Cerebellar cortex (tissue), 1 donor: Measurements from ENCODE around the gene COG6.

Source experiments
- DNase-seq: peaks from one replicate; pipeline ENCODE4 v3.0.0-alpha.2; 2015; ENCODE audit warnings: low spot score

COG6 gene

DNA sequence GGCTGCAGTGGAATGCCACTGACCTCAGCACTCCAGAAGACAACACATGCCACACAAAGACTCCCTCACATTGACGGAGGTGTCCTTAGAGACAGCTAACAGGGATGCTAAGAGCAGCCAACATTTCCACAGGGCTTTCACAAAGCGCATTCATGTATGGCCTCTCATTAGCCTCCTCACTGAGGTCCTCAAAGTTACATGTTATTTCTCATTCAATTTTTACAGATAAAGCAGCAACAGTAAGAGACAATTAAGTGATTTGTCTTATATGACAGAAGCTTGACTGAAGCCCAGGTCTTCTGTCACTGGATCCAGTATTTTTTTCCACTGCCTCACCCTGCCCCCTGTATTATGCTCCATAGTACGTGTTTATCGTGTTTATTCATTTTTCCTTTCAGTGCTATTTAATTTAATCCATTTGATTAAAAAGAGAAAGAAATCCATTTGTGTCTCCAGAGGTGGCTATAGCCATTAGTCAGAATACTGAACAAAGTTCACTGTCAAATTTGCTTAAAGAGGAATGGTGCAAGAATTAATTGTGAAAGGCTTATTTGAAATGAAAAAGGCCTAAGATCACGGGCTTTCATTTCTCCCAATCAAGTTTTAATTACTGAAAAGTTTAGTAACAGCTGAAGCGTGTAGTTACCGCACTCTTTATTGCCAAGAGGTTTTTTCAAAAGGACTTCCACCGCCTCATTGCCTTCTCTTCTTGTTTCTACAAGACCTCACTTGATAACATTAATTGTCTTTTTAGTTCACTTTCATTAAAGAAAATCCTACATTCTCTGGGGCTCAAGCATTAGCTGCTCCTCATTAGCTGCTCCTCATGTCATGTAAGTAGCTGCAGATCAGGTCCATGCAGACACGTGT lies 115.0 kb downstream of the COG6 start:
- DNase-seq, result no peak

DNA sequence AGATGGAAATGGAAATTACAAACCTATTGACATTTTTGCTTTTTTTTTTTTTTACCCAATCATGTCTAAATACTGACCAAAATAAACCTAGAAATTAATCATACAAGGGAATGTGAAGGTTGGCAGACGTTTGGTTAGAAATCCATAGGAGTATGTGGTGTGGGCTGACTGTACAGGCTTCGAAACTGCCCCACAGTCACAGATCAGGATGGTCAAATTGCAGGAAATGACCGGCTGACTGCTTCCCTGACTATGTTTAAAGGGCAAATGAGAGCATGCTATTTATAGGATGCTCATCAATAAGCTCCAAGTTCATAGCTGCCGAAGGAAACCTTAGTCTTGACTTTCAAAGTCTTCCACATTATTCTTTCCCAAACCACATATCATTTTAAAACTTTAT lies 118.4 kb downstream of the COG6 start:
- DNase-seq, result no peak

DNA sequence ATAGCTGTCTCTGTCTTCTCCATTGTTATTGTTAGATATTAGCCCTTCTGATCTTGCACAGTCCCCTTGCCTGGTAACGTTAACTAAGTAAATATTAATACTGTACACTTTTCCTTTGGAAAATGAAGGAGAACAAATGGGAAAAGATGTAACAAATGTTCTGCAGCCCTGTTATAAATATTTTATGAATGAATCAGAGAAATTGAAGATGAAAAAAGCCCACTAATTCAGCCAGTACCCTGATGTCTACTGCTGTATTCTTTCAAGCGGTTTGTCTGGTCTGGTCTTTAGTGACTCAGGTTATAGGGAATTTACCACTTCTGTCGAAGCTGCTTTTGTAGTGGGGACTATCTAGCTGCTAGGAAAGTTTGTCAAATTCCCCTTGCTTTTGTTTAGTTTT lies 121.0 kb downstream of the COG6 start:
- DNase-seq, result no peak

DNA sequence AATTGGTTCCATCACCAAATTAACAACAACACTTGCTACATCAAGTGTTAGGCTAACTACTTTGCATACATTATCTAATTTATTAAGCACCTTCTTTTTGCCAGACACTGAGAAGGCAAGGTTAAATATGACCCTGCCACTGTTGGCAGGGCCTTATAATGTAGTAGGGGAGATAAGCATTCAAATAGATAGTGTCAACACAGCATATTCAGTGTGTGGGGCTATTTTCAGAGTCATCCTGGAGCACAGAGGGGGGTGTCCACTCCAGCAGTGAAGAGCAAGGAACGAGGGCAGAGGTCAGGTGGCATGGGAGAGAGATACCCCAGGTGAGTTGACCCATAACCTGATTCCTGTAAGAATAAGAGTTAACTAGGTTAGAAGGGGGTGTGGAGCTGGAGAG lies 121.6 kb downstream of the COG6 start:
- DNase-seq, result no peak

DNA sequence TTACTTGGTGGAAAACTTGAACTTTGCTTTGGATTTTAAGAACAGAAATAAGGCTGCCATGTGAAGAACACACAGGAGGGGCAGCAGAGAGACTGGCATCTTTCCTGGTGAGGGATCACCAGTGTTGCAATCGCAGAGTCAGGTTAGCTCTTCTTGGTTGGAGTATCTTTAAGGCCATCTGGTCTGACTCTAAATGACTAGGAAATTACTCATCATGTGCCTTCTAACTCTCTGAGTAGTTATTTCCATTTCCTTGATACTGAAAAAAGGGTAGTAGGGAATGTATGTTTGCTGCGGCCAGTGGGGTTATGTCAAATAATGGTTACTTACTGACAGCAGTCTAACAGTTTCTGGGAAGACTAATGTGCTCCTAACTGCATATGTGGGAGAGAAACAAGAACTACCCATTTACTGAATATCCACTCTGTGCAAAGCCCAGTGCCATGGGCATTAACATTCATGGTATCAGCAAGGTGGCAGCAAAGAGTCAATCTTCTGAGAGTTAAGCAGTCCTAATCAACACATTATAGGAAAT lies 122.1 kb downstream of the COG6 start:
- no peak for DNase-seq

DNA sequence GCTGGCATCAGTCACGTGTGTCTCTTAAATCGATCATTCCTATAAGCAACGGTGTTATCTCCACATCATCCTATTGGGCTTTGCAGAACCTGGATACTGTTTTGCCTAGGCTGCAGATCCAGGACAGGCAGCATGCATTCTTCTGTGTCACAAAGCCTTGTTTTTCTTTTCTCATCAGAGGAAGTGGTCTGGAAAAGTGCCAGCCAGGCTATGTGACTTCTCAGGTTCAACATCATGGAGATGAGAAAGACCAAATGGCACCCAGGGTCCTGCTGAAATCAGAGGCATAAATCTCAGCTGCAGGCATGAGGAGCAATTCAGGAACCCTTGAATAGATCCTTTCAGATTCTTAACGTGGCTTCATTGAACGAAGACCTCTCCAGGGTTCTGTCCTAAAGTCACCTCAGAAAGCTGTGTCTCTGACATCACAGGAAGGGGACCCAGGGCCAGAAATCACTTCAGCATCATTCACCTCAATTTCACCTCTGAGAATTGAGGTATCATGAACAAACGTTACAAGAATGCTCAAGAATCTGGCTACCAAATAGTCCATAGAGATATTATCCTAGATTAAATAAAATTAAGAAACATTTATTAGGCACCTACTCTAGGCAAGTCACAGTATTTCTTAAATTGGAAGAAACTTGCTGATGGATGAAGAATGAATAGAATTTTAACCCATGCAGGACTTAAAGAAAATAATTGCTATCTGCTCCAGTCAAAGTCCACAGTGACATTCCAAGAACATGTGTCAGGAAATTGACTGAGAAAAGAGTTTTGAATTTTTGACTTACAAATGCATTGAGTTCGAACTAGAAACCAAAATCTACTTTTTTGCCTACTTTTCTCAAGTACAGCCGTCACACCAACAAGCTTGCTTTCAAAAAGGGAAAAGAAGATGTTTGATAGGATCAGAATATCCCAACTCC lies 124.1 kb downstream of the COG6 start:
- DNase-seq, result no peak

DNA sequence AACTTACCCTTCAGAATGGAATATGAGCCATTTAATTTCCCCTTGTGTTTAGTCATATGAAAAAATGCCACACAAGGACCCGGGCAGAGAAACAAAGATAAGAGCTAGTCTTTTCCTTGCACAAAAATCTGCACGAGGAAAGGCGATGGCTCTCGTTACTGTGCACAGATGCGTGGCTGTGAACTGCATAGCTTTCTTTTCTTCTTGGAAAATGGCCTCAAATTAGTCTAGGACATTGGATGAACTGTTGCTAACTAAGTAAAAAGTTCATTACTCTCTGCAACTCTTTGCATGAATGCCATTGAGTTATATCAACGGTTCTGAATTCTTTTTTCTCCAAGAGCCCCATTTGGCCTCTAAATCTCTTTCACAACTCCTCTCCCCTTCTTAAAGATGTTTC lies 125.2 kb downstream of the COG6 start:
- DNase-seq, result no peak

DNA sequence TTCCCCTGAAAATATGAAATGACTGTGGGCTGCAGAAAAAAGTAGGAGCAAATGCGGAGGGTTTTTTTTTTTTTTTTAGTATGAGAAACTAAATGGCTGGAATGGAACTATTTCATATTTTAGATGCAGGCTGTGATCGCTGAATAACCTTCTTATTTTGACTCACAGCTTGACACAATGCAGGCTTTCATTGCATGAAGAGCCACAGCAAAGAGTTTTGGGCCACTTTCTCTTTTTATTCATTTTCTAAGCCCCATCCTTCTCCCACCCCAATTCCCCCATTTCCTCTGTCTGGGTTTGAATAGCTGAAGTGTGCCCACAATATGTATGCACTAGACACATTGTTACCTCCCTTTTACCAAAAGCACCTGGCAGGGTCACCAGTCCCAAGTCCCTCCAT lies 125.9 kb downstream of the COG6 start:
- no peak for DNase-seq

DNA sequence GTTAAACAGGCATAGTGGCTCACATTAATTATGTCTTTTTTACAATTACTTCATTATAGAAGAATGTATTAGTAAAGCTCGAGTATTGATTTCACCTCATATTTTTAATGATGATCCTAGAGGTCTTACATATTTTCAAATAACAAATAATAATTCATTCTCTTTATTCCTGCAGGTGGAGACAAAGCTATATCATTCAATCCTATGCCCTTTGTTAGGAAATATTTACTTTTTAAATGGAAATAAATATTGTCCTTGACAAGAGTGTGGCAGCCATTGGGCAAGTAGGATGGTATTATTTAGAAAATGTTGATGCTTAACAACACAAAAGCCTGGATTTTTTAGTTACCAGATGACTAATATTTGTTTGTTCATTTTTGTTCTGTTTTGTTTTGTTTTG lies 127.6 kb downstream of the COG6 start:
- no peak for DNase-seq

DNA sequence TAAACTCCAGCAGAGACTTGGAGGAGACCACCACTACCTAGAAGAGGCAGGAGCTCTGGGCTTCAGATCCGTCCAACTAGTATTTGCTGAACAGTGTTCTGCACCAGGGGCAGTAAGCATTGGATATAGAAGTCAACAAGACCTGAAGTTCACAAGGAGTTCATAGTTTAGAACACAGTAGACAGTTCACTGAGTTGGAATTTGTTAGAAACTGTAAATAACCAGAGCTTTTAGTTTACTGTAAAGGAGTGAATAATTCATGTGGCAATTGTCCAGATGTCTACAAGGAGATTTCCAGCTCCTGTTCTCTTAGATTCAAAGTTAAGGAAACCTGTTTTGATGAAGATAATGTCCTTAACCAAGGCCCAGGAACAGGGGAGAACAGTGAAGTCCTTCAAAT lies 128.9 kb downstream of the COG6 start:
- no peak for DNase-seq

DNA sequence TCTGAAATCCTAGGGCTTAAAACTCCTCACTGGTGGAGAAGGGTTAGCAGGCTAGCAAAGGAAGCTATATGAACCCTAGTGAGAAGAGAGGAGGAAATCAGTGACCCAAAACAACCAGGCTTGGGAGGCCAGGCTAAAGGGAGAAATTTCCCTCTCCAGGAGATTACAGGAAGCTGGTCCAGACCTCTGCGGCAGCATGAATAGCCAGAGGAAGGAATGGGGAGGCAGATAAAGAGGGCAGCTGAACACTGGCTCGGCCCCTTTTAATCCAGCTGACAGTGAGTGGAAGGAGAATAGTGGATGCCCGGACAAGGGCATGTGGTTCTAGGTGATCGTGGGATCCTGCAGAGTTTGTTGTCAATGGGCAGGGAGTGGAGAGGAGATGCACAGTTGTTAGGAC lies 130.6 kb downstream of the COG6 start:
- no peak for DNase-seq

DNA sequence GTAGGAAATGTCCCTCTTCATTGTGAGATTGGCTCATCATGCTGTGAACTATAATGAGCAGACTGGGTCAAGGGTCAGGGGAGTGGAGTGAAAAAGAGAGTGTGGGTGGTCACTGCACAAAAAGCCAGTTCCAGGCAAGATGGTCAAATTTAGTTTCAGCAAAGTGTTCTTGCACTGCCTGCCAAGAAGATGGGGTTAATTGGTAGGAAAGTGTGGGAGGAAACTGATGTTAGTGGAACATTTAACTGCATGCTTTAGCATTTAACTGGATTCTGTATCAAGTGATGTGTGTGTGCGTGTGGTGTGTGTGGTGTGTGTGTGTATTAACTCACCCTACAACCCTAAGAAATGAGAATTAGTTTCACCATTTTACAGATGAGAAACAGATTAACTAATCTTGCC lies 131.6 kb downstream of the COG6 start:
- no peak for DNase-seq

DNA sequence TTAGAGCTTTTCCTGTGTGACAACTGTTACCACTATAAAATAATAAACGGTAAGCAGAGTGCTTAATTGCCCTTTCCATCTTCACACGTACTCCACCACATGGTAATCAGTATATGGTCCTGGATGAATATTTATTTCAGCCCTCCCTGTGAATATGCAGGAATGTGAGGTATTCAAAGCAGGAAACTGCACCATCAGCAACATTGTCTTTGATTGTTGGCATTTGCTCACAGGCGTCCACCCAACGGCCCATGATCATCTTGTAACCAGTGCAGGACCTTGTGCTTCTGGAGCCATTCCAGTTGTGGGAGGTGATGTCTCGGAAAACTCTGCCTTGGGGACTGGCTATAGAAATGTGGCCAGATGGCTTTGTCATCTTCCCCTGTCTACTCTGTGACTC lies 132.6 kb downstream of the COG6 start:
- DNase-seq, result no peak

DNA sequence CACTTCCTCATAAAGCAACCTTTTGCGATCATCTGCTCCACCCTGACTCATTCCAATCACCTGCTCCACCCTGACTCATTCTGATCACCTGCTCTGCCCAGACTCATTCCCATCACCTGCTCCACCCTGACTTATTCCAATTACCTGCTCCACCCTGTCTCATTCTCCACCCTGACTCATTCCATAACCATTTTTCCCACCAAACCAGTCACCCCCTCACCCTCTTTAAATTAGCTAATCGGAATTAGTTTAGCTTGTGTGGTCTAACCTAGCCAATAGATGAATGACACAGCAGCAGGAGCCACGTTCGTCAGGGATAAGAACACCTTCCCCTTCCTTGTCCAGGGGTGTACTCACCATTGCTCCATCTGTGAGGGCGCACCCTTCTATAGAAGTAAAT lies 134.0 kb downstream of the COG6 start:
- no peak for DNase-seq
